Adrenal gland (tissue), 12 donors: ENCODE data around the gene DES. TPM values are rescaled to one million over a fixed set of nuclear protein-coding genes. Genes with fewer than 3 reads are reported as not detected.

Experiments used
- DNase-seq, 7 donors: peaks; one replicate each; pipeline ENCODE4 v3.0.0-alpha.2; 2019 to 2020
- H3K27ac ChIP-seq, 5 donors: fragments of 200-600 bp; sonication (generic) in 4 of 5; 1 replicate in 3 of 5; 2 replicates in 2 of 5; pipeline versions ENCODE4 v1.5.1 to v1.8.0; 2016 to 2020; ENCODE audit warnings: mild to moderate bottlenecking in 1 of 5
- H3K27me3 ChIP-seq: fragments of 200-600 bp; 2 replicates; pipeline ENCODE4 v1.8.0; 2021
- H3K36me3 ChIP-seq, 2 donors: fragments of 200-600 bp; replicated peaks in 1 of 2; 1 replicate in 1 of 2; 2 replicates in 1 of 2; pipeline versions ENCODE4 v1.5.1 to v1.8.0; 2018 to 2022
- H3K4me1 ChIP-seq, 2 donors: fragments of 200-600 bp; replicated peaks in 1 of 2; 1 replicate in 1 of 2; 2 replicates in 1 of 2; pipeline versions ENCODE4 v1.5.1 to v1.8.0; 2018 to 2021
- H3K4me3 ChIP-seq, 4 donors: fragments of 200-600 bp; sonication (generic) in 3 of 4; one replicate each; pipeline ENCODE4 v1.5.1; 2016 to 2018
- H3K9me3 ChIP-seq, 3 donors: fragments of 200-600 bp; sonication (generic) in 1 of 3; replicated peaks in 1 of 3; 1 replicate in 2 of 3; 2 replicates in 1 of 3; pipeline versions ENCODE4 v1.5.1 to v1.8.0; 2016 to 2021
- CTCF ChIP-seq, 6 experiments: fragments of 450-650 bp in 4 of 6; fragments of 200-600 bp in 2 of 6; sonication (generic) in 1 of 6; IDR thresholded peaks; 1 replicate in 5 of 6; 2 replicates in 1 of 6; pipeline versions ENCODE4 v1.5.1 to v1.8.0; 2016 to 2021; ENCODE audit warnings: antibody characterized with exemption in 6 of 6, mild to moderate bottlenecking in 2 of 6, moderate library complexity in 1 of 6
- POLR2A ChIP-seq, 2 donors: fragments of 450-650 bp; IDR thresholded peaks; one replicate each; pipeline ENCODE4 v1.6.1; 2017; ENCODE audit warnings: antibody characterized with exemption in 2 of 2, mild to moderate bottlenecking in 2 of 2, moderate library complexity in 1 of 2
- WGBS, 4 donors: extraction: QIAGEN DNeasy Blood & Tissue Kit in 2 of 4; methylation state at CpG; one replicate each; pipeline versions ENCODE4 v1.1.5 to v1.1.7; 2013 to 2017; 5-methylcytosine and 5-hydroxymethylcytosine counted together
- intact Hi-C, 2 donors: fragments of 100-400 bp; cut with DNase I; formaldehyde crosslinking; loops; one replicate each; pipeline versions ENCODE4 v1.14.1 to v1.15.0; 2022 to 2023
- polyA plus RNA-seq, 3 donors: library from polyadenylated mRNA; stranded (reverse); fragments of 200-250 nt in 2 of 3; fragments of 350-450 nt in 1 of 3; fragmentation: Illumina TruSeq in 1 of 3; extraction: RNeasy Lipid Tissue Mini Kit (QIAGEN cat#74804) in 1 of 3; gene quantifications; one replicate each; pipeline ENCODE4 v1.2.3, GENCODE V29; 2013 to 2014
- total RNA-seq, 9 donors: library from RNA; depleted of rRNA in 4 of 9; stranded (reverse); fragments of >200 nt in 4 of 9; fragments of 120-200 nt in 1 of 9; fragmentation: NEBNext Ultra II Directional in 1 of 9; extraction: Animal tissue kit (Norgen Biotek cat#: 25700) in 1 of 9; gene quantifications; one replicate each; pipeline versions ENCODE4 v1.1.0 to v1.2.4, GENCODE V29; 2013 to 2023
- donor health status: healthy with polysubstance abuse.
- donor health status: Bipolar disorder and iron deficiency.
- donor health status: DM: yes; HTN: yes; CAD: no.
- donor health status: DM: no; HTN: no; CAD: no.
- donor health status: DM: no; HTN: no; CAD: no.
- donor health status: DM: yes; HTN: yes; CAD: no.

DES gene
- total and polyA plus RNA-seq, 12 donors = 0.94 to 283 (median 11.4) TPM

- Histone ChIP-seq H3K4me3 (no peak overlapping the region), H3K4me1 (no peaks in the 10 kb centered on the region), H3K27ac (no peak overlapping the region), H3K36me3 (no peaks in the 10 kb centered on the region), H3K27me3 (no peaks in the 10 kb centered on the region), H3K9me3 (no peaks in the 10 kb centered on the region)
- 79 to 91% (median 86%) methylated on average over 5 to 8 of the region's 8 CpGs for WGBS, 4 donors
- TF ChIP-seq CTCF (IDR thresholded peaks at IDR 0.05) = no peak
- no peak for TF ChIP-seq POLR2A (IDR thresholded peaks at IDR 0.05)
- no peak for DNase-seq
- intact Hi-C loops = no loop called here
These were observed 7.8 kb upstream of the DES start for GRCh38 chr2:219410390-219410789.

DNA sequence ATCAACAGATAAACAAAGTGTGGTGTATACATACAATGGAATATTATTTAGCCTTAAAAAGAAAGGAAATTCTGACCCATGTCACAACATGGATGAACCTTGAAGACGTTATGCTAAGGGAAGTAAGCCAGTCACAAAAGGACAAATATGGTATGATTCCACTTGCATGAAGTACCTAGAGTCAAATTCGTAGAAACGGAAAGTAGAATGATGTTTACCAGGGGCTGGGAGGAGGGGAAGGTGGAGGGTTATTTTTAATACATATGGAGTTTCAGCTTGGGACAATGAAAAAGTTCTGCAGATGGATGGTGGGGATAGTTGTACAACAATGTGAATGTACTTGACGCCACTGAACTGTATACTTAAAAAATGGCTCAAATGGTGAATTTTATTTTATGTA lies 3.3 kb upstream of the DES start:
- H3K4me1 ChIP-seq = no peaks in the 10 kb centered on the region
- 70 to 79% (median 74%) methylated on average over 4 of the region's 4 CpGs for WGBS, 4 donors
- H3K27ac ChIP-seq = no peak overlapping the region
- no peak for DNase-seq
- peaks cover 16% of the 10 kb centered on the region for H3K27me3 ChIP-seq
- no peaks in the 10 kb centered on the region for H3K9me3 ChIP-seq
- intact Hi-C loops = loop anchor here in 1 of 2 donors (5.0 kb wide), 1 partner anchor 212 kb away; the partner anchor contains the start of gene SLC4A3
- TF ChIP-seq POLR2A (IDR thresholded peaks at IDR 0.05) = no peak
- no peak for TF ChIP-seq CTCF (IDR thresholded peaks at IDR 0.05)
- H3K4me3 ChIP-seq = no peak overlapping the region
- no peaks in the 10 kb centered on the region for H3K36me3 ChIP-seq

DNA sequence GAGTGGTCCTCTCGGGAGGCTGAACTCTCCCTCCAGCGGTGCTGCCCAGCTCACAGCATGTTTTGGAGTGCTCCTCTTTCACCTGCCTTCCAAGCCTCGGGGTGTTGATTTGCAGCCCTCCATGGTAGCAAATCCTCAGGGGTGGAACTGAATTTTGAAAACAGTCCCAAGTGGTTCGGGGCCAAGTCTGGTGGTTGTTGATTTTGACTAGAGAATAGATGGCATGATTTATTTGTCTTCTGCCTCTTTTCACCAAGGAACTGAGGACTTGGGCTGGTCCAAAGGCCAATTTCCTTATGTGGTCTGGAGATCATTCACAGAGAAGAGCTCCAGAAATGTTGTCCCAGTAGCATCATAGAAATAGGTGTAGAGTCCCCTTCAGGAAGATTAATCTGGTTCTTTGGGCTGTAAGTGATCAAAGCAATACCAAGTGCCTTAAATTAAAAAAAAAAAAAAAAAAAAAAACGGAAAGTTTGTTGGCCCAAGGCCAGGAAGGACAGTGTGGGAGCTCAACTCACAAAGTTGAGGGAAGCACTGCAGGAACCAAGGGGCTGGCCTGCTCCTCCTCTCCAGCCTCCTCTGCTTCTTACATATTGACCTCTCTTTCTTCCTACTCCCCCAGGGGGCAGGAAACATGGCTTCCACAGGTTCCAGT lies 2.5 kb upstream of the DES start:
- Histone ChIP-seq H3K4me3 (no peak overlapping the region), H3K36me3 (no peaks in the 10 kb centered on the region), H3K27ac (no peak overlapping the region), H3K9me3 (no peaks in the 10 kb centered on the region), H3K4me1 (no peaks in the 10 kb centered on the region), H3K27me3 (peaks cover 16% of the 10 kb centered on the region)
- intact Hi-C loops = loop anchor here in 1 of 2 donors (5.0 kb wide), 1 partner anchor 212 kb away; the partner anchor contains the start of gene SLC4A3
- WGBS, 4 donors = 60 to 79% (median 64%) methylated on average over 4 to 5 of the region's 5 CpGs
- no peak for TF ChIP-seq POLR2A (IDR thresholded peaks at IDR 0.05)
- TF ChIP-seq CTCF (IDR thresholded peaks at IDR 0.05) = no peak
- no peak for DNase-seq

GRCh38 chr2:219416235-219416602 lies 2.0 kb upstream of the DES start:
- no peak for DNase-seq
- H3K27ac ChIP-seq = no peak overlapping the region
- intact Hi-C loops = loop anchor here in 1 of 2 donors (5.0 kb wide), 1 partner anchor 211 kb away; the partner anchor contains the start of gene SLC4A3
- H3K9me3 ChIP-seq = no peaks in the 10 kb centered on the region
- WGBS, 4 donors = 51 to 71% (median 61%) methylated on average over 3 of the region's 3 CpGs
- no peak overlapping the region for H3K4me3 ChIP-seq
- TF ChIP-seq POLR2A (IDR thresholded peaks at IDR 0.05) (no peak), CTCF (IDR thresholded peaks at IDR 0.05) (no peak)
- H3K4me1 ChIP-seq = no peaks in the 10 kb centered on the region
- H3K36me3 ChIP-seq = no peaks in the 10 kb centered on the region
- H3K27me3 ChIP-seq = peaks cover 16% of the 10 kb centered on the region
